Erythroblast (primary cell): Measurements from ENCODE around the gene IGF2.

Source experiments
- GATA1 ChIP-seq: IDR thresholded peaks from 2 replicates; pipeline ENCODE4 v1.6.1; 2011; ENCODE audit warnings: low read depth, mild to moderate bottlenecking, control low read depth, low read length, moderate library complexity
- POLR2A ChIP-seq: IDR thresholded peaks from 2 replicates; pipeline ENCODE4 v1.6.1; 2011; ENCODE audit warnings: mild to moderate bottlenecking, low read length

GRCh38 chr11:2127482-2128129, 11.6 kb downstream of the IGF2 start:
- TF ChIP-seq POLR2A (no peak), GATA1 (no peak)
